ENCODE measurements around the gene KANK3.

- TF ChIP-seq CTCF (IDR thresholded peaks at IDR 0.05): no peak
- no peak for TF ChIP-seq POLR2AphosphoS5 (IDR thresholded peaks at IDR 0.05; ENCODE audit: low read depth, low read length)
- TF ChIP-seq REST (IDR thresholded peaks at IDR 0.05; ENCODE audit: insufficient read depth in 1 of 2, low read depth in 2 of 2, low read length in 1 of 2): no peak
- TF ChIP-seq SIN3A (IDR thresholded peaks at IDR 0.05; ENCODE audit: borderline replicate concordance, insufficient read depth, low read depth, low read length): no peak
- TF ChIP-seq TCF7L2 (IDR thresholded peaks at IDR 0.05; ENCODE audit: low read depth, low read length): no peak
These were observed 31.1 kb upstream of the KANK3 start for GRCh38 chr19:8373867-8374813.
